DOHH2 (cell line): ENCODE results near the gene CHCHD3.

Experiments
- CTCF ChIP-seq: fragments of 200-600 bp; sonication (generic); IDR thresholded peaks from one replicate; pipeline ENCODE4 v1.5.1; 2014; ENCODE audit warnings: antibody characterized with exemption, mild to moderate bottlenecking, low read depth, low read length; ENCODE audit not compliant: poor library complexity, severe bottlenecking
- EZH2phosphoT487 ChIP-seq: fragments of 200-600 bp; sonication (generic); IDR thresholded peaks from 2 replicates; pipeline ENCODE4 v1.6.1; 2017; ENCODE audit warnings: borderline replicate concordance, mild to moderate bottlenecking, antibody characterized with exemption, low read length, moderate library complexity, mixed read lengths

GRCh38 chr7:132854238-132854637, 227.7 kb downstream of the CHCHD3 start:
- TF ChIP-seq EZH2phosphoT487 (no peak), CTCF (no peak)
